Spleen (tissue), 11 donors: ENCODE measurements around the gene GPR142. TPM values are rescaled to one million over a fixed set of nuclear protein-coding genes. Genes with fewer than 3 reads are reported as not detected.

ENCODE experiments used
- DNase-seq: peaks from one replicate; pipeline ENCODE4 v3.0.0-alpha.2; 2020
- H3K27ac ChIP-seq, 8 donors: fragments of 200-600 bp; sonication (generic) in 7 of 8; 1 replicate in 4 of 8; 2 replicates in 4 of 8; pipeline versions ENCODE4 v1.5.0 to v1.8.0; 2016 to 2021; ENCODE audit warnings: inconsistent platforms in 4 of 8, mild to moderate bottlenecking in 4 of 8, moderate library complexity in 1 of 8
- H3K27me3 ChIP-seq, 7 donors: fragments of 200-600 bp; sonication (generic) in 6 of 7; replicated peaks in 1 of 7; 1 replicate in 4 of 7; 2 replicates in 3 of 7; pipeline versions ENCODE4 v1.5.0 to v1.8.0; 2016 to 2021; ENCODE audit warnings: inconsistent platforms in 3 of 7, mild to moderate bottlenecking in 1 of 7
- H3K36me3 ChIP-seq, 6 donors: fragments of 200-600 bp; sonication (generic) in 5 of 6; 1 replicate in 4 of 6; 2 replicates in 2 of 6; pipeline versions ENCODE4 v1.5.0 to v1.8.0; 2016 to 2021; ENCODE audit warnings: inconsistent platforms in 2 of 6
- H3K4me1 ChIP-seq, 6 donors: fragments of 200-600 bp; sonication (generic) in 5 of 6; 1 replicate in 3 of 6; 2 replicates in 3 of 6; pipeline versions ENCODE4 v1.5.0 to v1.8.0; 2016 to 2021; ENCODE audit warnings: inconsistent platforms in 3 of 6
- H3K4me3 ChIP-seq, 8 donors: fragments of 200-600 bp; sonication (generic) in 7 of 8; 1 replicate in 4 of 8; 2 replicates in 4 of 8; pipeline versions ENCODE4 v1.5.0 to v1.8.0; 2016 to 2021; ENCODE audit warnings: inconsistent platforms in 4 of 8, mild to moderate bottlenecking in 4 of 8, moderate library complexity in 2 of 8
- H3K9me3 ChIP-seq, 8 donors: fragments of 200-600 bp; sonication (generic) in 7 of 8; 1 replicate in 4 of 8; 2 replicates in 4 of 8; pipeline versions ENCODE4 v1.5.0 to v1.8.0; 2016 to 2021; ENCODE audit warnings: inconsistent platforms in 4 of 8
- POLR2A ChIP-seq, 3 donors: fragments of 450-650 bp; IDR thresholded peaks; one replicate each; pipeline ENCODE4 v1.5.1; 2017; ENCODE audit warnings: antibody characterized with exemption in 3 of 3, mild to moderate bottlenecking in 1 of 3
- POLR2AphosphoS5 ChIP-seq, 3 donors: sonication (generic); formaldehyde crosslinking; IDR thresholded peaks; one replicate each; pipeline ENCODE4 v1.5.1; 2017; ENCODE audit warnings: antibody characterized with exemption in 3 of 3
- WGBS, 5 donors: extraction: QIAGEN DNeasy Blood & Tissue Kit in 3 of 5; methylation state at CpG; one replicate each; pipeline versions ENCODE4 v1.1.5 to v1.1.7; 2013 to 2018; 5-methylcytosine and 5-hydroxymethylcytosine counted together
- intact Hi-C: fragments of 100-400 bp; cut with DNase I; formaldehyde crosslinking; loops from one replicate; pipeline ENCODE4 v1.15.0; 2023; ENCODE audit warnings: low total_unique reads
- polyA plus RNA-seq, 3 donors: library from polyadenylated mRNA; stranded (reverse); fragments of 200-250 nt; gene quantifications; one replicate each; pipeline ENCODE4 v1.2.1, GENCODE V29; 2013
- total RNA-seq, 7 donors: library from RNA; depleted of rRNA in 3 of 7; stranded (reverse); fragments of >200 nt in 3 of 7; fragmentation: NEBNext Ultra II Directional in 4 of 7; extraction: Animal tissue kit (Norgen Biotek cat#: 25700) in 4 of 7; gene quantifications; one replicate each; pipeline versions ENCODE4 v1.1.0 to v1.2.1, GENCODE V29; 2016 to 2021
- TF ChIP-seq, protein P1 (sequence below), 11 experiments: fragments of 200-600 bp in 7 of 11; fragments of 450-650 bp in 4 of 11; sonication (generic) in 4 of 11; IDR thresholded peaks in 8 of 11; conservative IDR thresholded peaks in 3 of 11; 1 replicate in 7 of 11; 2 replicates in 4 of 11; pipeline versions ENCODE4 v1.4.0 to v1.8.0; 2016 to 2021; ENCODE audit warnings: antibody characterized with exemption in 11 of 11, inconsistent platforms in 4 of 11, mild to moderate bottlenecking in 1 of 11
- donor health status: healthy with polysubstance abuse.
- donor health status: DM: no; HTN: no; CAD: no; lungs with moderate emphysema.
- donor health status: DM: no; HTN: no; CAD: no.
- donor health status: Bipolar disorder and iron deficiency.
- donor health status: healthy.
- donor health status: DM: no; HTN: no; CAD: no.
- donor health status: DM: yes; HTN: yes; CAD: no.

Gene GPR142
- total and polyA plus RNA-seq, 10 donors, result 0.09 to 3.1 (median 1.7) TPM

DNA sequence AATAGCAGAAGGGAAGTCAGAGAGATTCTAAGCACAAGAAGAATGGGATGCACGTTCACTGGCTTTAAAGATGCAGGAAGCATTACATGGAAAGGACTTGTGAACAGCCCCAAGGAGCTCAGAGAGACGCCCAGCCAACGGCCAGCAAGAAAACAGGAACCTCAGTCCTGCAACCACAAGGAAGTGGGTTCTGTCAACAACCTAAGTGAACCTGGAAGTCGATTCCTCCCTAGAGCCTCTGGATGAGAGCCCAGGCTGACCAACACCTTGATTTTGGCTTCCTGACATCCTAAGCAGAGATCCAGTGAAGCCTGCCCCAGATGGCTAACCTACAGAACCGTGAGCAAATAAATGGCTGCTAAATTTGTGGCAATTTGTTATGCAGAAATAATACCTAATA, 24.5 kb downstream of the GPR142 start:
- no peak for DNase-seq
- Histone ChIP-seq H3K9me3 (peaks cover 0 to 3% (median 0%) of the 10 kb centered on the region in 8 donors), H3K36me3 (no peaks in the 10 kb centered on the region), H3K27ac (no peak overlapping the region), H3K4me3 (no peak overlapping the region), H3K27me3 (no peaks in the 10 kb centered on the region), H3K4me1 (peaks cover 0 to 6% (median 0%) of the 10 kb centered on the region in 6 donors)
- 25 to 45% (median 31%) methylated on average over 5 of the region's 5 CpGs for WGBS, 5 donors
- TF ChIP-seq POLR2AphosphoS5 (IDR thresholded peaks at IDR 0.05) (no peak), POLR2A (IDR thresholded peaks at IDR 0.05) (no peak)
- TF ChIP-seq, protein P1, sequence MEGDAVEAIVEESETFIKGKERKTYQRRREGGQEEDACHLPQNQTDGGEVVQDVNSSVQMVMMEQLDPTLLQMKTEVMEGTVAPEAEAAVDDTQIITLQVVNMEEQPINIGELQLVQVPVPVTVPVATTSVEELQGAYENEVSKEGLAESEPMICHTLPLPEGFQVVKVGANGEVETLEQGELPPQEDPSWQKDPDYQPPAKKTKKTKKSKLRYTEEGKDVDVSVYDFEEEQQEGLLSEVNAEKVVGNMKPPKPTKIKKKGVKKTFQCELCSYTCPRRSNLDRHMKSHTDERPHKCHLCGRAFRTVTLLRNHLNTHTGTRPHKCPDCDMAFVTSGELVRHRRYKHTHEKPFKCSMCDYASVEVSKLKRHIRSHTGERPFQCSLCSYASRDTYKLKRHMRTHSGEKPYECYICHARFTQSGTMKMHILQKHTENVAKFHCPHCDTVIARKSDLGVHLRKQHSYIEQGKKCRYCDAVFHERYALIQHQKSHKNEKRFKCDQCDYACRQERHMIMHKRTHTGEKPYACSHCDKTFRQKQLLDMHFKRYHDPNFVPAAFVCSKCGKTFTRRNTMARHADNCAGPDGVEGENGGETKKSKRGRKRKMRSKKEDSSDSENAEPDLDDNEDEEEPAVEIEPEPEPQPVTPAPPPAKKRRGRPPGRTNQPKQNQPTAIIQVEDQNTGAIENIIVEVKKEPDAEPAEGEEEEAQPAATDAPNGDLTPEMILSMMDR (IDR thresholded peaks at IDR 0.05 in 8 of 11, conservative IDR thresholded peaks at IDR 0.05 in 3 of 11), result no peak
- intact Hi-C loops, result no loop called here

DNA sequence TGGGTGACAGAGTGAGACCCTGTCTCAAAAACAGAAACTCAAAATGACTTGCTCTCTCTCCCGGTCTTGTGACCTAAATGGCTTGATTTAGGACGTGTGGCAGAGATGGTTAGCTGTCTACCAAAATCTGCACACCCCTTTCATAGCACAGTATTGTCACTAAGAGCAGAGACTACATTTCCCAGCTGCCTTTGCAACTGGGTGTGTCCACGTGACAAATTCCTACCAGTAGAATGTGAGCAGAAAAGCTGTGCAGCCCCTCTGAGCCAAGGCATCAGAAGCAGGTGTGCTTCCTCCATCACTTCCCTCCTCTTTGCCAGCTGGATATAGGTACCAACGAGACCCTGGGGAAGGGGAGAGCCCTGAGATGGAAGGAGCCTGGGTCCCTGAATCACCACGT, 25.5 kb downstream of the GPR142 start:
- no peak for TF ChIP-seq POLR2A (IDR thresholded peaks at IDR 0.05)
- no peak for TF ChIP-seq POLR2AphosphoS5 (IDR thresholded peaks at IDR 0.05)
- TF ChIP-seq, protein P1 (IDR thresholded peaks at IDR 0.05 in 8 of 11, conservative IDR thresholded peaks at IDR 0.05 in 3 of 11), result no peak
- DNase-seq, result no peak
- WGBS, 5 donors, result 55 to 83% (median 67%) methylated on average over 5 of the region's 5 CpGs
- Histone ChIP-seq H3K27ac (no peak overlapping the region), H3K4me1 (peaks cover 0 to 6% (median 0%) of the 10 kb centered on the region in 6 donors), H3K36me3 (no peaks in the 10 kb centered on the region), H3K9me3 (peaks cover 0 to 3% (median 0%) of the 10 kb centered on the region in 8 donors), H3K4me3 (no peak overlapping the region), H3K27me3 (no peaks in the 10 kb centered on the region)
- intact Hi-C loops, result no loop called here

DNA sequence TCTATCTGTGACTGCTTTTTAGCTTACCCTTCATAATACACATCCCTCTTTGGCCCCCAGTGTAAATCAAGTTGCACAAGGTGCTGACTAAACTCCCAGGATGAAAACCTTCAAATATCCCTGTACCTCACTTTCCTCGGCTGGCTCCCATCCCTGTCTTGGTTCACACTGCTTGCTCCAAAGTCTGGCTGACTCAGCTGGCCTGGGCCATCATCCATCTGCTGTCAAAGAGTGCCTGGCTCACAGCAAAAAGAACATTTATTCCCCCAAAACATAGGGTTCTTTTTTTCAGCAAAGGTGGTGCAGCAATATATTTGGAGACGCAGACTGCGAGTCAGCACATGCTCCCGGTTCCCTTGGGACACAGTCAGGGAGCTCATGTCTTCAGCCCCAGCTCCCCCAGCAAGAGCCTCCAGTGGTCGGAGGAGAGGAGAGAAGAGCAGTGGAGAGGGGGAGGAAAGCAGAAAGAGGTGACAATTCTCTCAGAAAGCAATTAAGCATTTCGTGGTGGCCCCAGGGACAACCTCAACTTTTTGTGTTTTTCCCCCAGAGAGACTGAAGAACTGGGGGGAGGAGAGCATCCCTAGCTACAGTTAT, 26.1 kb downstream of the GPR142 start:
- H3K27ac ChIP-seq, result no peak overlapping the region
- H3K27me3 ChIP-seq, result no peaks in the 10 kb centered on the region
- H3K9me3 ChIP-seq, result peaks cover 0 to 3% (median 0%) of the 10 kb centered on the region in 8 donors
- intact Hi-C loops, result no loop called here
- no peak overlapping the region for H3K4me3 ChIP-seq
- WGBS, 5 donors, result 69 to 88% (median 74%) methylated on average over 6 of the region's 6 CpGs
- H3K36me3 ChIP-seq, result no peaks in the 10 kb centered on the region
- peaks cover 0 to 6% (median 0%) of the 10 kb centered on the region in 6 donors for H3K4me1 ChIP-seq
- TF ChIP-seq POLR2AphosphoS5 (IDR thresholded peaks at IDR 0.05) (no peak), POLR2A (IDR thresholded peaks at IDR 0.05) (no peak)
- TF ChIP-seq, protein P1 (IDR thresholded peaks at IDR 0.05 in 8 of 11, conservative IDR thresholded peaks at IDR 0.05 in 3 of 11), result no peak
- DNase-seq, result no peak

DNA sequence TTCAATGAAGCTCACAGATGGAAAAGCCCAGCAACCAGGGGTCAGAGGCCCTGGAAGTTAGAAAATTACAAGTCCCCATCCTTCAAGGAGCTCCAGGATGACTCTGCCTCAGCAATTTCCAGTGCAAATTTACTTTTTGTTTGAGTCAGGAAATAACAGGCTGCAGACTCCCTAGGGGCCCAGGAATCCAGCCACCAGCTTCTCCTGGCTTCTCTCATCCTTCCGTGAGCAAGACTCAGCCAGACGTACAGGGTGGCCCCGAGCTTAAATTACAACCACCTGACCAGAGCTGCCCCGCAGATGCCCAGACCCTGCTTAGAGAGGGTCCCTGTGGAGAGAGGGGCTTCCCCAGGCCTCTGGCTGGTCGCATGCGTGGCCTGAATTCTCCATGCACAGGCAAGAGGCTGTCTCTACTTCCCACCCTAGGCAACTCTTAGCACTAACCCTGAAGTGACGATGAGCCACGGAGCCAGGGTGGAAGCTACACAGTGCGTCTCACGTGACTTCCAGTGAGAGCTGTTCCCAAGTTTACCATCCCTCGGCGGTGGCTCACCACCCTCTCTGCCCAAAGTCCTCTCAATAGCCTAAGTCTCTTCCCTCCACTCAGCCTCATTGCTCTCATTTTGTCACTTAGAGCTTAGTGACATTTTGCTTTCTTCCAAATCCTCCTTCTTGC, 27.1 kb downstream of the GPR142 start:
- no peaks in the 10 kb centered on the region for H3K27me3 ChIP-seq
- intact Hi-C loops, result no loop called here
- TF ChIP-seq POLR2A (IDR thresholded peaks at IDR 0.05), result no peak
- WGBS, 5 donors, result 85 to 96% (median 93%) methylated on average over 11 to 12 of the region's 12 CpGs
- H3K4me1 ChIP-seq, result peaks cover 0 to 6% (median 0%) of the 10 kb centered on the region in 6 donors
- no peak overlapping the region for H3K4me3 ChIP-seq
- no peaks in the 10 kb centered on the region for H3K36me3 ChIP-seq
- peaks cover 0 to 3% (median 0%) of the 10 kb centered on the region in 8 donors for H3K9me3 ChIP-seq
- no peak overlapping the region for H3K27ac ChIP-seq
- DNase-seq, result no peak
